Measurements from ENCODE around the gene UTP20. TPM values are rescaled to one million over a fixed set of nuclear protein-coding genes. Genes with fewer than 3 reads are reported as not detected.

Gene UTP20
- total and polyA plus RNA-seq, 2 donors (not counting 1 experiment from before 2014, with no cell fraction given) = 3.0 to 19.7 TPM

DNA sequence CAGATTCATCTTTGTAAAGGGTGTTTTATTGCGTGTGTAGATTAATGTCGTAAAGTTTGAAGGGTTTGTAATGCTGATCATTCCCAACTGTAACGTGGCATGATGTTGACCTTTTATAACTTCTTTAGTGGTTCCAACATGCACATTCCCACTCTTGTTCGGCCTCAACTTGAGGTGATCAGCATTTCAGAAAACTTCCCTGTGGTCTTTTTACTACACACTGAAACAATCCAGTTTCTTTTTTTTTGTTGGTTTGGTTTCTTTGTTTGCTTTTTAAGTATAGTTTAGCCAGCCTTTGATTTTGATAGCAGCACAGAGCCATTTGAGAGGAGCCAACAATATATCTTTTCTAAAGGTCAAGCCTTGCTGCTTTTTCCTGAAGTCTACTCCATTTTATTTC is 22.8 kb downstream of the UTP20 start:
- H3K36me3 ChIP-seq (replicated peaks in 1 of 2; ENCODE audit: control extremely low read depth in 1 of 2, control insufficient read depth in 1 of 2, extremely low read depth in 1 of 2, insufficient read depth in 2 of 2, low read length in 1 of 2) = peaks cover 2 to 61% of the 10 kb centered on the region in 2 experiments
- intact Hi-C loops (cut with micrococcal nuclease) = no loop called here
- no peak for ATAC-seq (ENCODE audit: low read depth)

DNA sequence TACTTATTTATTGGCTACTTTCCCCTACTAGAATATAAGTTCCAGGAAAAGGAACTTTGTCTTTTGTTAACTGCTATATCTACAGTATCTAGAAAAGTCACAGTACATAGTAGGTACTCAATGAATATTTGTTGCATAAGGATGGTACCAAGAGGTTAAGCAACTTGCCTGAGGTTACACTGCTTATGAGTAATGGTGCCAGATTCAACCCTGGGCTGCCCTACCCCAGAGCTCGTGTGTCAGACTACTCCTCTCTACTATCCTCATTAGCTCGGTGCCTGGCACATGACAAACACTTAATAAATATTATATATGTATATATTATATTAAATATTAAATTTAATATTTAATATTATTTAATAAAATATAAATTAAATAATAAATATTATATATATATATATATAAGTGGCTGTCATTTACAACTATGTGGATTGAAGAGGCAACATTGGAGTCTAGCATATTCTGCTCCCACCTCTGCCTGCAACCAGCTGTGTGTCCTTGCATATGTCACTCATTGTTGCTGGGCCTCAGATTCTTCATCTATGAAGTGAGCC is 25.4 kb downstream of the UTP20 start:
- CTCF ChIA-PET = no interaction called here
- H3K27me3 ChIP-seq (replicated peaks in 1 of 4; ENCODE audit: control extremely low read depth in 1 of 4, control insufficient read depth in 3 of 4, insufficient read depth in 4 of 4, low read length in 3 of 4) = no peaks in the 10 kb centered on the region
- no peaks in the 10 kb centered on the region for H3K79me2 ChIP-seq (ENCODE audit: control insufficient read depth, insufficient read depth, low read length)
- POLR2A ChIA-PET = no interaction called here
- no peak overlapping the region for H3K27ac Mint-ChIP-seq
- no CpG with 5 or more reads among the region's 2 CpGs for WGBS (ENCODE audit: insufficient coverage)
- ATAC-seq (ENCODE audit: low read depth) (no peak), DNase-seq (no peak)
- no peaks in the 10 kb centered on the region for H3K27me3 Mint-ChIP-seq
- no peaks in the 10 kb centered on the region for H3K4me1 ChIP-seq (ENCODE audit: control insufficient read depth in 2 of 2, insufficient read depth in 2 of 2, low read length in 2 of 2)
- H3K4me1 Mint-ChIP-seq = no peaks in the 10 kb centered on the region
- no peak overlapping the region for H2AFZ ChIP-seq (ENCODE audit: insufficient read depth, low read depth, low read length, poor library complexity, severe bottlenecking)
- intact Hi-C loops (cut with micrococcal nuclease) = no loop called here
- H4K20me1 ChIP-seq (ENCODE audit: control insufficient read depth, insufficient read depth, low read length, poor library complexity, severe bottlenecking) = no peaks in the 10 kb centered on the region
- H3K9me3 Mint-ChIP-seq (ENCODE audit: insufficient read depth) = no peaks in the 10 kb centered on the region
- H3K9me3 ChIP-seq (ENCODE audit: control extremely low read depth in 1 of 3, control insufficient read depth in 2 of 3, insufficient read depth in 1 of 3, low read length in 2 of 3) = no peaks in the 10 kb centered on the region
- H3K4me2 ChIP-seq (replicated peaks; ENCODE audit: low read depth, low read length, poor library complexity, severe bottlenecking) = no peak overlapping the region
- H3K4me3 Mint-ChIP-seq = no peak overlapping the region
- no peak overlapping the region for H3K9ac ChIP-seq (ENCODE audit: low read length)
- H3K36me3 ChIP-seq (replicated peaks in 1 of 2; ENCODE audit: control extremely low read depth in 1 of 2, control insufficient read depth in 1 of 2, extremely low read depth in 1 of 2, insufficient read depth in 2 of 2, low read length in 1 of 2) = peaks cover 2 to 57% of the 10 kb centered on the region in 2 experiments
- TF ChIP-seq, protein P1, sequence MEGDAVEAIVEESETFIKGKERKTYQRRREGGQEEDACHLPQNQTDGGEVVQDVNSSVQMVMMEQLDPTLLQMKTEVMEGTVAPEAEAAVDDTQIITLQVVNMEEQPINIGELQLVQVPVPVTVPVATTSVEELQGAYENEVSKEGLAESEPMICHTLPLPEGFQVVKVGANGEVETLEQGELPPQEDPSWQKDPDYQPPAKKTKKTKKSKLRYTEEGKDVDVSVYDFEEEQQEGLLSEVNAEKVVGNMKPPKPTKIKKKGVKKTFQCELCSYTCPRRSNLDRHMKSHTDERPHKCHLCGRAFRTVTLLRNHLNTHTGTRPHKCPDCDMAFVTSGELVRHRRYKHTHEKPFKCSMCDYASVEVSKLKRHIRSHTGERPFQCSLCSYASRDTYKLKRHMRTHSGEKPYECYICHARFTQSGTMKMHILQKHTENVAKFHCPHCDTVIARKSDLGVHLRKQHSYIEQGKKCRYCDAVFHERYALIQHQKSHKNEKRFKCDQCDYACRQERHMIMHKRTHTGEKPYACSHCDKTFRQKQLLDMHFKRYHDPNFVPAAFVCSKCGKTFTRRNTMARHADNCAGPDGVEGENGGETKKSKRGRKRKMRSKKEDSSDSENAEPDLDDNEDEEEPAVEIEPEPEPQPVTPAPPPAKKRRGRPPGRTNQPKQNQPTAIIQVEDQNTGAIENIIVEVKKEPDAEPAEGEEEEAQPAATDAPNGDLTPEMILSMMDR (IDR thresholded peaks at IDR 0.05) = no peak
- TF ChIP-seq EZH2 (IDR thresholded peaks at IDR 0.05; ENCODE audit: borderline replicate concordance, insufficient read depth, low read depth, low read length, poor library complexity, severe bottlenecking) = no peak
- no peak overlapping the region for H3K27ac ChIP-seq (ENCODE audit: low read length in 2 of 2)
- no peak overlapping the region for H3K4me3 ChIP-seq (ENCODE audit: control extremely low read depth in 1 of 5, extremely low read depth in 1 of 5, insufficient read depth in 1 of 5, low read depth in 2 of 5, low read length in 4 of 5)

More for the DNA sequence above, 22.8 kb downstream of the UTP20 start:
- no peaks in the 10 kb centered on the region for H3K9me3 Mint-ChIP-seq (ENCODE audit: insufficient read depth)
- H3K27me3 ChIP-seq (replicated peaks in 1 of 4; ENCODE audit: control extremely low read depth in 1 of 4, control insufficient read depth in 3 of 4, insufficient read depth in 4 of 4, low read length in 3 of 4) = no peaks in the 10 kb centered on the region
- POLR2A ChIA-PET = interaction anchor here (0.6 kb wide), 1 partner anchor 536 kb away, joined by 5 read pairs; no protein-coding TSS in a partner anchor
- H3K4me2 ChIP-seq (replicated peaks; ENCODE audit: low read depth, low read length, poor library complexity, severe bottlenecking) = no peak overlapping the region
- no peak overlapping the region for H3K27ac ChIP-seq (ENCODE audit: low read length in 2 of 2)
- H3K27me3 Mint-ChIP-seq = no peaks in the 10 kb centered on the region
- no peaks in the 10 kb centered on the region for H3K79me2 ChIP-seq (ENCODE audit: control insufficient read depth, insufficient read depth, low read length)
- no peaks in the 10 kb centered on the region for H3K9me3 ChIP-seq (ENCODE audit: control extremely low read depth in 1 of 3, control insufficient read depth in 2 of 3, insufficient read depth in 1 of 3, low read length in 2 of 3)
- no peaks in the 10 kb centered on the region for H3K4me1 ChIP-seq (ENCODE audit: control insufficient read depth in 2 of 2, insufficient read depth in 2 of 2, low read length in 2 of 2)
- H3K27ac Mint-ChIP-seq = no peak overlapping the region
- CTCF ChIA-PET = no interaction called here
- no peak for DNase-seq
- no peak overlapping the region for H3K9ac ChIP-seq (ENCODE audit: low read length)
- no peak overlapping the region for H3K4me3 ChIP-seq (ENCODE audit: control extremely low read depth in 1 of 5, extremely low read depth in 1 of 5, insufficient read depth in 1 of 5, low read depth in 2 of 5, low read length in 4 of 5)
- no peak overlapping the region for H3K4me3 Mint-ChIP-seq
- no peaks in the 10 kb centered on the region for H3K4me1 Mint-ChIP-seq
- H4K20me1 ChIP-seq (ENCODE audit: control insufficient read depth, insufficient read depth, low read length, poor library complexity, severe bottlenecking) = no peaks in the 10 kb centered on the region
- no peak for TF ChIP-seq EZH2 (IDR thresholded peaks at IDR 0.05; ENCODE audit: borderline replicate concordance, insufficient read depth, low read depth, low read length, poor library complexity, severe bottlenecking)
- TF ChIP-seq, protein P1 (IDR thresholded peaks at IDR 0.05) = no peak
- no peak overlapping the region for H2AFZ ChIP-seq (ENCODE audit: insufficient read depth, low read depth, low read length, poor library complexity, severe bottlenecking)
- no CpG with 5 or more reads among the region's 4 CpGs for WGBS (ENCODE audit: insufficient coverage)
